HG03175 (cell line): ENCODE data around the gene CEP131.

Source experiments
- ATAC-seq: cut with Tn5 transposase; IDR thresholded peaks from one replicate; pipeline ENCODE4 v1.9.1; 2021; ENCODE audit warnings: mild to moderate bottlenecking, moderate library complexity; ENCODE audit not compliant: unreplicated experiment

The CEP131 gene

DNA sequence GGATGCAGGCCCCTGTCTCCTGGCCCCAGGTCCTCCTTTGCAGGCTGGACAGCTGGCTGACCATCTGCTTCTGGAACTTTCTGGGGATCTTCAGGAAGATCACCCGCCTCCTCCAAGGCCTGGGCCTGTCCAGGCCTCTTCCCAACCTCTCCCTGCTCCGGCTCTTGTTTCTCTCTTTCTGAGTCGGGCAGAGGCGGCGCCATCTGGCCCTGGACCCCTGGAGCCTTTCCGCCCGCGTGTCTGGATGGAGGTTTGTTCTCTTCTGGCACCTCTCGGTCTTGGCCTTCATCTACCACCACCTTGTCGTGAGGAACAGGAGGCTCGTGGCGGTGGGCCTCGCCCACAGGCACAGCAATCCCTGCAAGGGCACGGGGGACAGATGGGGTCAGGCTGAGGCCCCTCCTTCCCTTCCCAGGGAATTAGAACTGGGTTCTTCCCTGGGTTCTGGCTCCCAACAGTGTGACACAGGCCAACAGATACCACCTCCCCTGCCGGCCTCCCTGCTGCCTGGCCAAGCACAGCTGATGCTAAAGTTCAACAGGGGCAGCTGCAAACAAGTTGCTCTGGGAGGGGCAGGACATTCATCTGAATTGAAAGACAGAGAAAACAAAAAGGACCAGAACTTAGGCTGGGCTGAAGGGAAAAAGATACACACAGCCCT is 29.7 kb upstream of the CEP131 start:
- no peak for ATAC-seq

DNA sequence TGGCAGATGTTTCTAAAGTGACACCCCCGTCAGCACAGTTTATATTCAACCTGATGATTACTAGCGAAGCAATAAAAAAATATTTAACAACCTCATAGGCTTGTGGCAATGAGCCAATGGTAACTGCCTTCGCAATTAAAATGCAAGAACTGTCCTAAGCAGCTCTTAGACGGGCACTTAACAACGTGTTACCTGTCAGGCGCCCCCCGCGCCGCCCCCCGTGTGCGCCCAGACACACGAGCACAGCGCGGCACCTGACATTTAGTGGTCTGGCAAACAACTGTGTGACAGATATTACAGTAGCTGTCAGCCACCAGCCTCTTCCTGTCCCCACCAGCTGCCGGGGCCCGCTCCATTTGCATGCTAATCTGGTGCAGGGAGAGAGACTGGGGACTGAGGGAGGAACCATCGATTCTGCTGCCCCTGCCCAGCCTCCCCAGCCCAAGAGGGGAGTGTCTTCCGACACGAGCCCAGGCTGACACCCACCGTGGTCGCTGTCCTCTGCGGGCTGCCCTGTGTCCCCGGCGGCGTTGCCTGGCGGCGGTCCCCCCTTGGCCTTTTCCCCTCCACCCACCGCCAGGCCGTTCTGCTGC is 29.0 kb upstream of the CEP131 start:
- no peak for ATAC-seq

DNA sequence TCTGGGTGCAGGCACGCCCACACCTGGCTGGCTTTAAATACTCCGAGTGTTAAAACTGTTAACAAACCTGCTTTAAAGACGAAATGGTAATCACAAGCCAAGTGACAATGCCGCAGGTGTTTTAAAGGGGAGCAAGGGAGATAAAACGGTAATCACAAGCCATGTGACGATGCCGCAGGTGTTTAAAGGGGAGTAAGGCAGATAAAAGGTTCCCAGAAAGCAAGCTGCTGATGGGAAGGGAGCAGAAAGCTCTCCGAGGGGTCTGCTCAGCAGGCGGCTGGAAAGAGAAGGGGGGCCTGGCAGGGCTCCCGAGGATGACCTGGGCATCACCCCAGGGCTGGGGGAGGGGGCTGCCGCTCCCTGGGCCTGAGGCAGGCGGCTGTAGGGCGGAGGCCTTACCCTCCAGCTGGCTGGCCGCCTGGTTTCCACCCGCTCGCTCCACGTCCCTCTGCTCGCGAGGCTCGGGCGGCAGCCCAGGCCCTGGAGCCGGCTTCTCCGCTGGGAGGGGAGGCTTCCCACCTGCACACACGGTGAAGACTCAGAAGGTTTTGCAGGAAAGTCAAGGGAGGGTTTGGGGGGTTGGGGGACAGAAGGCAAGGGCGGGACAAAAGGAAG is 28.4 kb upstream of the CEP131 start:
- no peak for ATAC-seq

DNA sequence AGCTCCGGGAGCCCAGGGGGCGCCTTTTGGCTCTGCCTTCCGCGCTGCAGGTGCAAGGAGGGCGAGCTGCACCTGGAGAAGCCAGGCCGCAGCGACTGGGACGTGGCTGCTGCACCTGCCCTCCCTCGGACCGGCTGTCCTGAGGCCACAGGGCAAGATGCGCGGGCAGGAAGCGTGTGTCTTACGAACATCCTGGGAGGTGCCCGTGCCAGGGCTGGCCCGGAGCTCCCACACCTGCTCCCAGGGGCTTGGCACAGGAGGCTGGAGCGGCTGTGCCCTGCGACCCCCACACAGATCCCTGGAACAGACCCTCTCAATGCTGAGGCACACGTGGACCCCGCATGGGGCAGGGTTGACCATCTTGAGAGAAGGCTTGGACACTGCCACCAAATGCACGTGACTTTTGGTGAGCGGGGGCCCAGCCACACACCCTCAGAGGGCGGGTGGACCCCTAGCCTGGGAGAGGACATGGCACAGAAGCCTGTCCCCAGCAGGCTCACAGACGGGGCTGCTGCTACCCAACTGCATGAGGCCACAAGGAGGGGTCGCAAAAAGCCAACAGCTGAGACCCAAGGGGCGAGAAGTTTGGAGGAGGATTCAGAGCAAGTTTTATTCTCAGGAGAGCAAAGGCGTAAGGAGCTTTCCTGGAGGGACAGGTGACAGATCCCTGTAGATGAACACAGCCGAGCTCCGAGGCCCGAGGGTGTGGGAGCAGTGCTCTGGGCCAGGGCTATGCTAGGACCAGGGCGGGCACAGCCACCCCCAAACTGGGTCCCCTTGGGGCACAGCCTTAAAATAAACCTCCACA is 27.7 kb upstream of the CEP131 start:
- ATAC-seq: no peak

DNA sequence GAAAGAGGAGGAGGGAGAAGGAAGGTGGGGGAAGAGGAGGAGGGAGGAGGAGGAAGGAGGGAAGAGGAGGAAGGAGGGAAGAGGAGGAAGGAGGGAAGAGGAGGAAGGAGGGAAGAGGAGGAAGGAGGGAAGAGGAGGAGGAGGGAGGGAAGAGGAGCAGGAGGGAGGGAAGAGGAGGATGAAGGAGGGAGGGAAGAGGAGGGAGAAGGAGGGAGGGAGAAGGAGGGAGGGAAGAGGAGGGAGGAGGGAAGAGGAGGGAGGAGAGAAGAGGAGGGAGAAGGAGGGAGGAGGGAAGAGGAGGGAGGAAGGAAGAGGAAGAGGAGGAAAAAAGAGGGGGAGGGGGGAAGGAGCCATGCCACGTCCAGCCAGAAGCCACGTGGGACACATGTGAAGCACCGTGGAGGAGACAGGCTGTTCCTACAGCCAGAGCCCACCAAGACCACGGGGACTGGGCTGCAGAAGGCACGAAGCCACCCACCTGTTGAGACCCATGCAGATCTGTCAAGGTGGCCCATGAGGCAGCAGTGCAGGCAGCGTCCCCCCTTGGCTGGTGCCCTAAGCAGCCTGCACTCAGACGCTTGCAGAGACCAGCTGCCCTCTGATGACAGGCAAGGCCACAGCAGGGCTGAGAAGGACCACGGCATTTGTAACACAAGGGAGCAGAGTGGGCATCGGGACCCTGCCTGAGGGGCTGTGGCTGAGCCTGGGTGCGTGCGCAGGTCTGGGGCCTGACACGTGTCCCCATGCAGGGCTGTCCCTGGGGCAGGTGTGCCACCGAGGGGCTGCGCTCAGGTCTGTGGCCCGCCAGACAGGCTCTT is 26.7 kb upstream of the CEP131 start:
- no peak for ATAC-seq

DNA sequence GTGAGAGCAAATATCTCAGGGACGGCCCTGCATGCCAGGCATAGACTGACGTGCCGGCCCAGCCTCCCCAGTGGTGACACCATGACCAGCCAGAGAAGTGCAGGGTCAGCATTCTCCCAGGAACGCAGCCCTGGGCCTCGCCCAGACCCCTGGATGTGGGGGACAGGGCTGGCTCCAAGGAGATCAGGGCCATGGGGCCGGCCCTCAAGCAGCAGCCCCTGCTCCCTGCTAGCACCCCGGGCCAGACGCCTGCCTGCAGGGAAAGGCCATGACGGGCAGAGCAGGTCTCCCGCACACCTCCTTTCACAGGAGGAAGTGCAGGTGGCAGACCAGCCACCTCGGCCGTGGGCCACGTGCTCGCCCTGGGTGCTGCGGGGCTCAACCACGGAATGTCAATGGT is 25.9 kb upstream of the CEP131 start:
- ATAC-seq: no peak

DNA sequence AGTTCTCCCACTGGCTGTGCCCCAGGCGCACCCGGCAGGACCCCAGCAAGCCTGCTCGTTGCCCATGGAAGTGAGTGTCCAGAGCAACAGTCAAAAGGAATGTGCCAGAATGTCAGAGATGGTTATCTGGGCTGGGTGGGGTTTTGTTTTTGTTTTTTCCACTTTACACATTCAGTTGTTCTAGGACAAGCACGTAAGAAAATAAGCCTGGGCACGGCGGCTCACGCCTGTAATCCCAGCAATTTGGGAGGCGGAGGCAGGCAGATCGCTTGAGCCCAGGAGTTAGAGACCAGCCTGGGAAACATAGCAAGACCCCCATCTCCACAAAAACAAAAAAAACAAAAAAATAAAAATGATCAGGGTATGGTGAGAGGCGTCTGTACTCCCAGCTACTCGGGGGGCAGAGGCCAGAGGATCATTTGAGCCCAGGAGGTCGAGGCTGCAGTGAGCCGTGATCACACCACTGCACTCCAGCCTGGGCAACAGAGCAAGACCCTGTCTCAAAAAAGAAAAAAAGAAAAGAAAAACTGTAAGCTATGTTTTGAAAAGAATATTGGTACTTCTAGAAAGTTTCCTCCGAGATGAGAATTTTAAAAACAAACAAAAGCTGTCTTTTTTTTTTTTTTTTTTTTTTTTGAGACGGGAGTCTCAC is 24.7 kb upstream of the CEP131 start:
- no peak for ATAC-seq

DNA sequence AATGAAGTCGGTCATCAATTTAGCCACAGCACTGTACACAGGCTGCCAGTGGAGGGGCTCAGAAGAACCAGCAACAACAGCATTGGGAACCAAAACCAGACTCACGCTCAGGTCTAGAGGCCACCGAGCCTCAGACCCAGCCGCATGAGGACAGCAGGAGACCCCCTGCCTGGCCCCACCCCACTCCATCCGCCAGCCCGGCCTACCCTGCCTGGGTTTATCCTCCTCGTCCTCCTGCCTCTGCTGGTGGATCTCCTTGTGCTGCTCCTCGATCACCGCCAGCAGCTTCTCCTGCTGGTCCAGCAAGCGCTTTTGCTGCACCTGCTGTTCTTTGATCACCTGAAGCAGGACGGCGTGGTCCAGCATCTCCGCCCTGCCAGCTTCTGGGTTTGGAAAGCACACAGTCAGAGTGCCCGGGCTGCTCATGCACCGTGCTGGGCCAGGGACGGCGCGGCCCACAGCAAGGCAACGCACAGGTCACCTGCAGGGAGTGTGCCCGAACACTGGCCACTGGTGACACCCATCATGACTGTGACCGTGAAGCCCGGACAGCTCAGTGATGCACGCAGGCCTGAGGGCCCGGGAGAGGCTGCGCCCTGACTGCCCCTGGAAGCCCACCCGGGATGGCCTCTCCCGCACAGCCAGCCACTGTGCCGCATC is 24.0 kb upstream of the CEP131 start:
- ATAC-seq: no peak

DNA sequence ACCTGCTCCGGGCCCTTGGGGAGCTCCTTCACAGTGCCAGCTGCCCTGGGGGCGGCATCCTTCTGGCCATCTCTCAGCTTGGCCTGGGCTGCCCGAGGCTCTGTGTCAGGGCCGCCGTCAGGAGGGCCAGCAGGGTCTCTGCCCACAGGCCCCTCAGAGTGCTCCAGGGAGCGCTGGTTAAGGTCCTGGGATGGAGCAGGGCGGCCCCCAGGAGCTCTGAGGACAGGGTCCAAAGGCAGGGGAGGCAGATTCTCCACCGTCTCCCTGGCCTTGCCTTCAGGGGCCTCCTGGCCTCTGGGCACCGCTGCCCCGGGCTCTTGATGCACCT is 23.5 kb upstream of the CEP131 start:
- no peak for ATAC-seq

DNA sequence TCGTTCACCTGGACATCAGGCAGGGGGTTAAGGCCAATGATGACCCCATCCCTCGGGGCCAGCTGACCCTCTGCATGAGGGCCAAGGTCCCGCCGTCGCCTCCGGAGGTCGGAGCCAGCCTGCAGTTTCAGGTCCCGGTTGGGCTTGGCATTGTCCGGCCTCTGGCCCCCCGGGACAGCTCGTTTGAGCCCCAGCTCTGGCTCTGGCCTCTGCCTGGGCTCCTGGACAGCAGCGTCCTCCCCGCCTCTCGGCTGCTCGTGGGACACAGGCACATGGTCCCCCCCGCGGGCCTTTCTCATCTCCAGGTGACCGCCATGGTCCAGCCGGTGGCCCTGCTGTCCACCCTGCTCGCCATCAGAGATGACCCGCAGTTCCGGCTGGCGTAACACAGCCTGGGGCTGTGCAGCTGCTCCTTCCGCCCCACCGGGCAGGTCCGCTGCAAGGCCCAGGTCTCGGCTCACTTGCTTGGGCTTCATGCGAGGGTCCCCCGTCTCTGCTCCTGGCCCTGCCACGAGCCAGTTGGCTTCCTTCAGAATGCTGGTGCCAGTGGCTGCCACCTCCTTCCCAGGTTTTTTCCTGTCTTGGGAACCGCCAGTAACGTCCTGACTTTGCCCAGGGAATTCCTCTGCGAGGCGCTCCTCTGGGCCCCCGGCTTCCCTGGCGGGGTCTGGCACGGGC is 23.0 kb upstream of the CEP131 start:
- ATAC-seq: no peak

DNA sequence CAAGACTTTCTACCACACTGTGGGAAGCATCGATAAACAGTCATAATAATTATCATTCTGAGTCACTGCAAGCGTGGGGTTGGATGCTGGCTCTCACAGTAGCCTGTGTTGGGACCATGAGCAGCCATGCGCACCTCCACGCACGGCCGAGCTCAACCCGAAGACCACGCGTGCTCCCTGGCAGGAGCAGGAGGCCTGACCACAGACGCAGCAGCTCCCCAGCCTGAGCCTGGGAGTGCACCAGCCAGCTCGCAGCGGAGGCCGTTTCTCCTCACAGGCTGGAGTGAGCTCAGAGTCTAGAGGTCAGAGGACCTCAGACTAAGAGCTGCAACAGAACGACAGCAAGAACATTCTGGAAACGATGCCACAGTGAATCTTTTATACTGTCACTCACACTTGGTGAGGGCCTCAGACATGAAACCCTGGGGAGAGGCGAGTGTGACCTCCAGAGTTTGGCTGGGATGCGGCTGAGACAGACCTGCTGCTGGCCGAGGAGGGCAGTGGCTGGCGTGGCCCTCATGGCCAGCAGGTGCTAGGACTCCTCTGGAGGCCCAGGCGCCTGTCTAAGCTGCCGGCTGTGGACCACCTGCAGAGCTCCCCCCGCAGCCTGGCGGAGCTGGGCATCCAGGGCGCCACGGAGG is 22.4 kb upstream of the CEP131 start:
- peak; percentile 51 for ATAC-seq

DNA sequence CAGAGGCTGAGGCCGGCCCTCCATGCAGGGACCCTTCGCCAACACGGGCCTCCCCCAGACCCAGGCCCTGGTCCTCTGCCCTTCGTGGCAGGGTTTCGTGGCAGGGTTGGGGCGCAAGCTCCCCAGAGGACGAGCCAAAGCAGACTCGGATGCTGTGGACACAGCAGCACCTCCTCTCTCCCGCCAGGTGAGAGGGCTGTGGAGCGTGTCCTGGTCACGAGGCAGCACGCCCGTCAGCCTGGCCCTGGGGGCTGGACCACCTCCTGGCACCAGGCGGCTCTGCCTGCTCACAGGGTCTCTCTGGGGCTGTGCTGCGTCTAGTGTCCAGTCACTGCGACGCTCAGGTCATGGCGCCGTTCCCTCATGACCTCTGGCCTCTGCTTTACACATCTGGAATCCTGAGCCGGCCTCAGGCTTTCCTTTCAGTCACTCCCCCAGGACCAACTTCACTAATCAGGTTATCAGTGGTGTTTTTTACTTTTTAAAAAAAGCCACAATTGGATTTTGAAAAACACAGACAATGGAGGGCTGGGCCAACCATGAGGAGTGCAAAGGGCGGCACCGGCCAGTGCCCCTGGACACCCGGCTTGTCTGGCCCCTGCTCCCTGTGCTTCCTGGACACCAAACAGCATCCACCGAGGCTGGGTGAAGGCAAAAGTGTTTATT is 21.7 kb upstream of the CEP131 start:
- no peak for ATAC-seq

DNA sequence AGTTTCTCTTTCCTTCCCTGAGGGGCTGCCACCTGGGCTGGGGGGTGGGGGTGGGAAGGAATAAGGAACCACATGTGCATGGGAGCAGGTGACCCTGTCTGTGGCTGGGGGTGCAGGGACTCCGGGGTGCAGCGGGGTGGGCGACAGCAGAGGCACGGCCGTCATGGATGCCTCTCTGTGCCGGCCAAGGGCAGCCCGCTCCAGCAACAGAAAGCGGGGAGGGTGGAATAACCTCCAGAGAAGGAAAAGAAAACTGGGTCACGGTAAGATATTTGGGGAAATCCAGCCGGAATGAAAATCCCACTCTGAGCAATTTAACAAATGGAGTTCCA is 20.5 kb upstream of the CEP131 start:
- no peak for ATAC-seq

DNA sequence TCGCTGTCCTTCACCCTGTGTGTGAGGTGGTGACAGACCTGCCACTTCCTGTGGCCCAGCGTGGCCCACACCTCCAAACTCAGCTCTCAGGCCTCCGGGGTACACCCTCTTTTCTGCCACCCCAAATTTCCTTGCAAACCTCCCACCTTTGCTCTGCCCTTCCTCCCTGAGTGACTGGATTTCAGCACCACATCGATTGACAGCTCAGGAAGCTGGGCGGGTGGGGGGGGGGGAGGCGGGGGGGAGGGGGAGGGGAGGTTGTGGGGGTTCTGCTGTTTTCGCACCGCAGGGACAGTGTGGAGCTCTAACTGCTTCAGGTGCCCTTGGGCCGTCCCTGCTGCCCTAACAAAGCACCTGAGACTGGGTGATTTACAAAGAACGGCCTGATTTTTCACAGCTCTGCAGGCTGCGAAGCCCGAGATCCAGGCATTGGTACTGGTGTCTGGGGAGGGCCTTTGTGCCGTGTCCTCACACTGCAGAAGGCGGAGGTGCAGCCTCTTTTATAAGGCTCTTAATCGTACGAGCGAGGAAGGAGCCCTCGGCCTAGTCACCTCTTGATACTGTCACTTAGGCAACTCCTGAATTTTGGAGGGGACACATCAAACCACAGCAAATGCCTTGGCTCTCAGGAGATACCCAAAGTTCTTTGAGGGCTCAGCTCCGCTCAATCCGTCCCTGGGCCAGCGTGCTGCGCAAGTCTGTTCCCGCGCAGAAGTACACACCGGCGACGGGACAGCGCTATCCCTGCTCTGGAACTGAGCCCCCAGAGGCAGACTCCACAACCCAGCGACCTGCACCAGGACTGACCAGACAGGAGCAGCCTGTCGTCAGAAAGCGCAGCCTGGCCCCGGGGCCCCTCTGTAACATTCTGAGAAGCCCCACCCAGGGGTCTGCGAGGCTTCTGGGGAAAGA is 19.9 kb upstream of the CEP131 start:
- no peak for ATAC-seq

DNA sequence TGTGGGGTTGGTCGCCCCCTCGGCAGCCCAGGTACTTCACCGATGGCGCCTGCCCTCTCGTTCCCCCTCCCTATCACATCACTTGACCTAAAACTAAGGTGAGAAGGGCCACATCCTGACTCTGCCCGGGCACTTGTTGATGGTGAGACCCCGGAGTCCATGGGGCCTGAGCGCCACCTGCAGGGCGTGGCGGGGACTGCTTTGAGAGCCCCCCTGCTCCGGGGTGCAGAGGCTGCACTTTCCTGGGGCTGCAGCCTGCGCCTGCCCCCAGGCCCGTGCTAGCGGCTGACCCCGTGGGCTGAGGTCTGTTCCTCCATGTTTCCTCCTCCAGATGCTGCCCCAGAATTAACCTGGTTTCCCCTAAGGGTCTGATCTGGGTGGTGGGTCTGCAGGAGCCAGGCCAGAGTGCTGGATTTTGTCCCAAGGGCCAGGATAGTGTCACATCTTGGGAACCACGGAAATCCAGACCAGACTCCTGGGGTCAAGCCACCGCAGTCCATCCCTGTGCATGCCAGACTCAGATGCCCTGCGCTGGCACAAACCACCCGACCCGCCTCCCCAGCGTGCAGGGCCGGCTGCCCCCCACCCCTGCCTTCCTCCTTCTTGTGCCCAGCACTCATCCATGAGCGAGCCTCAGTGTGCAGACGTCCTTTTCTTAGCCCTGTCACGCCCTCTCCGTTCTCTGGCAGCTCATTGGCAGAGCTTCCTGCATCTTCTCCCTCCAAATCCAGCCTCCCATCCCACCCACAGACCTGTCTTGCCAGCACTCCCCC is 19.1 kb upstream of the CEP131 start:
- no peak for ATAC-seq

DNA sequence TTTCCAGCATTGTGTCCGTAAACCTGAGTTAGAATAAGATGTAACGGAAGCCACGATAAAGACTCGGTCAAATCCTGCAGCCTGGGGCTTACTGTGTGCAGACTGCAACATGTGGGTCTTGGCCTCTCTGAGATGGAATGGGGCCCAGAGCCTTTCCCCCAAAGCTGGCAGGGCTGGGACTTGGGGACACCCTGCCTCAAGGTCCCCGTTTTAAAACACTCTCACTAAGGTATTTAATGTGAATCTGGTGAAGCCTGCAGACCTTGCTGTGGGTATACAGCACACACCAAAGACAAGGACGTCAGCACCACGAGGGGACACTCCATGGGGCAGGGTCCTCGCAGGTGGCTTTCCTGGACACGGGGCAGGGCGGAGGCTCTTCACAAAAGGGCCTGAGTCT is 18.4 kb upstream of the CEP131 start:
- ATAC-seq: no peak

DNA sequence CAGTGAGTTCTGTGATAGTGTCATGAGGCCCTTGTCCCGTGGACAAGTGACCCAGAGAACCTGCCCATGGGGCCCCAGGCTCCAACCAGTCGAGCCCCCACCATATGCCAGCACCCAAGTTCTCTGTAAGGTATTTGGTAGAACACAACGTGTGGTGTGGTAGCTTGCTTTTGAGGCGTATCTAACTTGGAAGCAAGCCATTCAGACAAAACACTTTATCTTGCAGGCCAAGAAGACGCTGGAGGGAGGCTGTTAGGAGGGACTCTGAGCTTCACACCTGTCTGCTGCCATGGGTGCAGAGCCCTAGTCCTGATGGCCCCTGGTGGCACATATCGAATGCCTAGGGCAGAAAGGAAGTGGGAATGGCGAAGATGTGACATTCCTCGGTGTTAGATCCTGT is 18.0 kb upstream of the CEP131 start:
- no peak for ATAC-seq
